ENCODE measurements around the gene RRP36. TPM values are rescaled to one million over a fixed set of nuclear protein-coding genes. Genes with fewer than 3 reads are reported as not detected.

The RRP36 gene
- total RNA-seq, 1 donor from 2014 or later, result 83.4 TPM

GRCh38 chr6:43014434-43014909 lies 7.0 kb upstream of the RRP36 start:
- no peak for DNase-seq
- H3K9me3 Mint-ChIP-seq, result no peaks in the 10 kb centered on the region
- H3K27ac Mint-ChIP-seq, result peak overlapping the region; percentile 92
- peak overlapping the region; percentile 99 for H3K4me3 Mint-ChIP-seq
- H3K36me3 Mint-ChIP-seq (ENCODE audit: low read depth), result peaks cover 60% of the 10 kb centered on the region
- H3K4me1 Mint-ChIP-seq, result peaks cover 44% of the 10 kb centered on the region
- intact Hi-C loops (cut with micrococcal nuclease), result loop anchor here (1.0 to 5.0 kb wide), 4 partner anchors 35 to 452 kb away; partner anchors contain the start of genes CNPY3, KLC4, MRPL2 and PEX6
- H3K27me3 Mint-ChIP-seq, result no peaks in the 10 kb centered on the region

- Mint-ChIP-seq H3K9me3 (no peaks in the 10 kb centered on the region), H3K27ac (no peak overlapping the region), H3K4me3 (peak overlapping the region; percentile 38), H3K36me3 (ENCODE audit: low read depth) (peaks cover 50% of the 10 kb centered on the region), H3K4me1 (peaks cover 52% of the 10 kb centered on the region), H3K27me3 (no peaks in the 10 kb centered on the region)
- intact Hi-C loops (cut with micrococcal nuclease), result no loop called here
- no peak for DNase-seq
Measured at GRCh38 chr6:43016176-43016942, 5.1 kb upstream of the RRP36 start.

- no peaks in the 10 kb centered on the region for H3K9me3 Mint-ChIP-seq
- H3K27ac Mint-ChIP-seq, result no peak overlapping the region
- intact Hi-C loops (cut with micrococcal nuclease), result no loop called here
- H3K4me3 Mint-ChIP-seq, result no peak overlapping the region
- peaks cover 52% of the 10 kb centered on the region for H3K4me1 Mint-ChIP-seq
- no peak for DNase-seq
- H3K36me3 Mint-ChIP-seq (ENCODE audit: low read depth), result peaks cover 48% of the 10 kb centered on the region
- H3K27me3 Mint-ChIP-seq, result no peaks in the 10 kb centered on the region
Measured at GRCh38 chr6:43016943-43017334, 4.5 kb upstream of the RRP36 start.

GRCh38 chr6:43019152-43019551 lies 2.3 kb upstream of the RRP36 start:
- H3K27ac Mint-ChIP-seq, result no peak overlapping the region
- DNase-seq, result no peak
- peaks cover 32% of the 10 kb centered on the region for H3K36me3 Mint-ChIP-seq (ENCODE audit: low read depth)
- H3K9me3 Mint-ChIP-seq, result no peaks in the 10 kb centered on the region
- H3K4me1 Mint-ChIP-seq, result peaks cover 38% of the 10 kb centered on the region
- H3K27me3 Mint-ChIP-seq, result no peaks in the 10 kb centered on the region
- intact Hi-C loops (cut with micrococcal nuclease), result no loop called here
- peak overlapping the region; percentile 0 for H3K4me3 Mint-ChIP-seq

GRCh38 chr6:43020052-43020705 lies 1.2 kb upstream of the RRP36 start:
- intact Hi-C loops (cut with micrococcal nuclease), result no loop called here
- H3K27me3 Mint-ChIP-seq, result no peaks in the 10 kb centered on the region
- peaks cover 39% of the 10 kb centered on the region for H3K36me3 Mint-ChIP-seq (ENCODE audit: low read depth)
- peaks cover 36% of the 10 kb centered on the region for H3K4me1 Mint-ChIP-seq
- H3K9me3 Mint-ChIP-seq, result no peaks in the 10 kb centered on the region
- DNase-seq, result no peak
- peak overlapping the region; percentile 94 for H3K4me3 Mint-ChIP-seq
- H3K27ac Mint-ChIP-seq, result peak overlapping the region; percentile 52

- no peaks in the 10 kb centered on the region for H3K27me3 Mint-ChIP-seq
- H3K27ac Mint-ChIP-seq, result no peak overlapping the region
- peaks cover 42% of the 10 kb centered on the region for H3K36me3 Mint-ChIP-seq (ENCODE audit: low read depth)
- intact Hi-C loops (cut with micrococcal nuclease), result loop anchor here (1.0 kb wide), 1 partner anchor 32 kb away; the partner anchor contains the start of gene CUL7
- peak overlapping the region; percentile 94 for H3K4me3 Mint-ChIP-seq
- no peaks in the 10 kb centered on the region for H3K9me3 Mint-ChIP-seq
- no peak for DNase-seq
- peaks cover 35% of the 10 kb centered on the region for H3K4me1 Mint-ChIP-seq
Measured at GRCh38 chr6:43020847-43021246, 576 bp upstream of the RRP36 start.

GRCh38 chr6:43024436-43024835 lies 3.0 kb downstream of the RRP36 start:
- H3K27ac Mint-ChIP-seq, result peak overlapping the region; percentile 72
- peaks cover 44% of the 10 kb centered on the region for H3K36me3 Mint-ChIP-seq (ENCODE audit: low read depth)
- no peak for DNase-seq
- intact Hi-C loops (cut with micrococcal nuclease), result no loop called here
- H3K9me3 Mint-ChIP-seq, result no peaks in the 10 kb centered on the region
- peaks cover 22% of the 10 kb centered on the region for H3K4me1 Mint-ChIP-seq
- H3K27me3 Mint-ChIP-seq, result no peaks in the 10 kb centered on the region
- peak overlapping the region; percentile 5 for H3K4me3 Mint-ChIP-seq

GRCh38 chr6:43026365-43026764 lies 4.9 kb downstream of the RRP36 start:
- H3K9me3 Mint-ChIP-seq, result no peaks in the 10 kb centered on the region
- intact Hi-C loops (cut with micrococcal nuclease), result no loop called here
- no peak for DNase-seq
- no peak overlapping the region for H3K27ac Mint-ChIP-seq
- peaks cover 50% of the 10 kb centered on the region for H3K36me3 Mint-ChIP-seq (ENCODE audit: low read depth)
- no peaks in the 10 kb centered on the region for H3K27me3 Mint-ChIP-seq
- H3K4me1 Mint-ChIP-seq, result peaks cover 14% of the 10 kb centered on the region
- no peak overlapping the region for H3K4me3 Mint-ChIP-seq

GRCh38 chr6:43029120-43029519 lies 7.7 kb downstream of the RRP36 start:
- Mint-ChIP-seq H3K36me3 (ENCODE audit: low read depth) (peaks cover 65% of the 10 kb centered on the region), H3K9me3 (no peaks in the 10 kb centered on the region), H3K4me3 (no peak overlapping the region)

GRCh38 chr6:43032326-43032725 lies 10.9 kb downstream of the RRP36 start:
- Mint-ChIP-seq H3K27me3 (no peaks in the 10 kb centered on the region), H3K36me3 (ENCODE audit: low read depth) (peaks cover 58% of the 10 kb centered on the region), H3K4me1 (peaks cover 7% of the 10 kb centered on the region), H3K27ac (no peak overlapping the region), H3K9me3 (no peaks in the 10 kb centered on the region), H3K4me3 (no peak overlapping the region)
- no peak for DNase-seq
- intact Hi-C loops (cut with micrococcal nuclease), result no loop called here

More at GRCh38 chr6:43029120-43029519, 7.7 kb downstream of the RRP36 start:
- DNase-seq, result no peak
- intact Hi-C loops (cut with micrococcal nuclease), result no loop called here
- peaks cover 17% of the 10 kb centered on the region for H3K4me1 Mint-ChIP-seq
- no peak overlapping the region for H3K27ac Mint-ChIP-seq
- no peaks in the 10 kb centered on the region for H3K27me3 Mint-ChIP-seq

- no peak overlapping the region for H3K4me3 Mint-ChIP-seq
- H3K36me3 Mint-ChIP-seq (ENCODE audit: low read depth), result peaks cover 60% of the 10 kb centered on the region
- no peak overlapping the region for H3K27ac Mint-ChIP-seq
- H3K4me1 Mint-ChIP-seq, result peaks cover 7% of the 10 kb centered on the region
- no peak for DNase-seq
- H3K9me3 Mint-ChIP-seq, result no peaks in the 10 kb centered on the region
- H3K27me3 Mint-ChIP-seq, result no peaks in the 10 kb centered on the region
- intact Hi-C loops (cut with micrococcal nuclease), result no loop called here
Measured at GRCh38 chr6:43033496-43034189, 12.2 kb downstream of the RRP36 start.

- Mint-ChIP-seq H3K4me1 (peaks cover 7% of the 10 kb centered on the region), H3K27me3 (no peaks in the 10 kb centered on the region), H3K27ac (no peak overlapping the region), H3K9me3 (no peaks in the 10 kb centered on the region), H3K4me3 (no peak overlapping the region), H3K36me3 (ENCODE audit: low read depth) (peaks cover 57% of the 10 kb centered on the region)
- no peak for DNase-seq
- intact Hi-C loops (cut with micrococcal nuclease), result no loop called here
Measured at GRCh38 chr6:43034190-43034525, 12.7 kb downstream of the RRP36 start.

GRCh38 chr6:43035495-43036194 lies 14.2 kb downstream of the RRP36 start:
- no peaks in the 10 kb centered on the region for H3K9me3 Mint-ChIP-seq
- no peak overlapping the region for H3K27ac Mint-ChIP-seq
- H3K27me3 Mint-ChIP-seq, result no peaks in the 10 kb centered on the region
- H3K4me3 Mint-ChIP-seq, result no peak overlapping the region
- peaks cover 56% of the 10 kb centered on the region for H3K36me3 Mint-ChIP-seq (ENCODE audit: low read depth)
- H3K4me1 Mint-ChIP-seq, result peaks cover 7% of the 10 kb centered on the region
- intact Hi-C loops (cut with micrococcal nuclease), result no loop called here
- no peak for DNase-seq
